22Rv1 (cell line): ENCODE data around the gene C1orf167.

Source experiments
- H3K27ac ChIP-seq: fragments of 450-650 bp; 2 replicates; pipeline ENCODE4 v1.5.1; 2017
- CTCF ChIP-seq: fragments of 450-650 bp; IDR thresholded peaks from 2 replicates; pipeline ENCODE4 v1.5.1; 2017; ENCODE audit warnings: mild to moderate bottlenecking
- ZFX ChIP-seq: fragments of 450-650 bp; IDR thresholded peaks from 2 replicates; pipeline ENCODE4 v1.6.1; 2017; ENCODE audit warnings: antibody characterized with exemption, borderline replicate concordance

Gene C1orf167

GRCh38 chr1:11787804-11788436, 25.9 kb downstream of the C1orf167 start:
- peak overlapping the region; percentile 29 for H3K27ac ChIP-seq
- TF ChIP-seq ZFX (no peak), CTCF (no peak)

- H3K27ac ChIP-seq = peak overlapping the region; percentile 8; the same call in 1 of the 2 replicates
- TF ChIP-seq CTCF (no peak), ZFX (no peak)
Observed at GRCh38 chr1:11788549-11789053, 26.6 kb downstream of the C1orf167 start.

GRCh38 chr1:11789126-11790067, 27.4 kb downstream of the C1orf167 start:
- TF ChIP-seq ZFX = no peak
- peak overlapping the region; percentile 53; the same call in 1 of the 2 replicates for H3K27ac ChIP-seq

DNA sequence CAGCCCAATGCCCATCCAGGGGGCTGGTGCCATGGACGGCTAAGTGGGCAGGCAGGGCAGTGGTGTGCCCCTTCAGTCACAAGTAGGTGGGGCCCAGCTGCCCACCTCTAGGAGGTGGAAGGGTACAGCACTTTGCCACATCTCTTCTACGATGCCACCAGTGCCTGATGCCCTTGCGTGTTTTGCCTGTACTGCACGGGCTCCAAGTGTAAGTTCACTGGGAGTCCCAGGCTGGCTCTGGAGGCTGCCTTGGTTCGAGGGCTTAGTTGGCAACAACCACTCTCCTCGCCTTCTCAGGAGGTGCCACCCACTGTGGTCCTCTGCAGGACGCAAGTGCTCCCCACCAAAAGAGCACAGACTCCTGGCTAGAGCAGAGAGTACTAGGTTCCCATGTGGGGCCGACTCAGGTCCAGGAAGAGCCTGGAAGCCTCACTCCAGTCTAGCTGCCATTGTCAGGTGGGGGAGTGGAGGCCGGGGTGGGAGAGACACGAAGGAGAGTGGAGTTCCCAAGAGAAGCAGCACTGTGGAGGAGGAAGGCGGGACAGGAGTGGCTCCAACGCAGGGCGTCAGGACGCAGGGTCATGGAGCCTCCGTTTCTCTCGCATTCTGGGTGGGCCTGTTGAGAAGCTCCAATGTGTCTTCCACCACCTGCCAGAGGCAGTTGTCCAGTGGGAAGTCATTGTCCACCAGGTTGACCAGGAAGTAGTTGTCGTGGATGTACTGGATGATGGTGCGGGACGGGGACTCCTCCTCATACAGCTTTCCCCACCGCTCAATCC, 28.3 kb downstream of the C1orf167 start:
- no peak for TF ChIP-seq CTCF
- peak overlapping the region; percentile 53 for H3K27ac ChIP-seq

DNA sequence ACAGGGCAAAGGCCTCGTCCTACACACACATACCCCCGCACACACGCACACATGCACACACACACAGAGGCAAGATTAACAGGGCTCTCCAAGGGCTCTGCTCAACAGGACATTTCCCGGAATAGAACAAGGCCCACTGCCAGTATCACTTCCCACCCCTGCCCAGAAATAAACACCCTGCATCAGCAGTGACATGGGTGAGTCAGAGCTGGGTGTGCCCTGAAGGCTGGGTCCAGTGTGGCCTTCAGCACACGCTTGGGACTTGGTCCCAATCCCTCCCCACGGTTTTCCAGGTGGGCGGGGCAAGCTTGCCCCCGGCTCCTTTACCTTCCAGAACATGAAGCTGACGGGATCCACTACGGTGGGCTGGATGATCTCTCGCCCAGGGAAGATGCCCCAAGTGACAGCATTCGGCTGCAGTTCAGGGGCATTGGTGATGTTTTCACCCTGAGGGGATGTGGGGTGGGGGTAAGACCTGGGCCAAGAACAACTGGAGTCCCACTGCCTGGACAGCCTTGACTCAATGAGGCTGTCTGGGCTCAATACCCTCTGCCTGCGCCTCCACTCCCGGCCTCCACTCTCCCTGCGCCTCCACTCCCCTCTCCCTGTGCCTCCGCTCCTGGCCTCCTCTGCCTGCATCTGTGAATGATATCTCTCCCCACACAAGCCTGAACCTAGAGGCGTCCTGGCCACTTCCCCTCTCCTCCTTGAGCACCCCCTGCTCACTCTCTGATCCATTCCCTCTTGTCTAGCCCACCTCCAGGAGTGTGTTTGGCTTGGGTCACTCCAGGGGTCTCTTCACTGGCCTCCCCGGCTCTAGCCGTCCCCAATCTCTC, 29.1 kb downstream of the C1orf167 start:
- TF ChIP-seq CTCF (no peak), ZFX (no peak)
- H3K27ac ChIP-seq = peak overlapping the region; percentile 53

DNA sequence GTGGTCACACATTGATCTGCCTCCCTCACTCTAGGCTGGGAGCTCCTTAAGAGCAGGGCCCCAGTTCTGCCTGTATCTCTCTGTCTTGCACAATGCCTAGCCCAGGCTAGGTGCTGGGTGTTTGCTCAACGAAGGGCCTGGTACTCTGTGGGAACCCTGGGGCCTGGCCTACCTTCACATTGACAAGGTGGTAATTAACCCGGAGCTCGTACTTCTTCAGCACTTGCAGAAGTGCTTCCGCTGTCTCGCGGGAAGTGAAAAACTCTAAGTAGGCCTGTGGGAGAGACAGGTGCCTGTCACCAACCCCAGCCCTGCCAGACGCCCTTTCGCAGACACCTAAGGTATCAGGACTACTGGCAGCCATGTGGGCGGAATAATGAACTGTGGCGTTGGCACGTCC, 30.1 kb downstream of the C1orf167 start:
- H3K27ac ChIP-seq = no peak overlapping the region
- TF ChIP-seq ZFX (no peak), CTCF (no peak)
